Colon (tissue), 2 donors: ENCODE measurements around the gene FOXB1.

Experiments used
- FAIRE-seq: peaks from 2 replicates; lab custom pipeline; 2012; peaks lifted over from hg19 to GRCh38; lab: Jason Lieb, UNC
- donor health status: control.
- donor health status: control.

Gene FOXB1

GRCh38 chr15:60004009-60004845, at the start of gene FOXB1:
Gene FOXB1 (plus strand): TSS chr15:60004311. CDS start chr15:60004964, 653 bp downstream.
- FAIRE-seq: no peak

GRCh38 chr15:59958288-59958687, 45.8 kb upstream of the FOXB1 start:
- FAIRE-seq: no peak

DNA sequence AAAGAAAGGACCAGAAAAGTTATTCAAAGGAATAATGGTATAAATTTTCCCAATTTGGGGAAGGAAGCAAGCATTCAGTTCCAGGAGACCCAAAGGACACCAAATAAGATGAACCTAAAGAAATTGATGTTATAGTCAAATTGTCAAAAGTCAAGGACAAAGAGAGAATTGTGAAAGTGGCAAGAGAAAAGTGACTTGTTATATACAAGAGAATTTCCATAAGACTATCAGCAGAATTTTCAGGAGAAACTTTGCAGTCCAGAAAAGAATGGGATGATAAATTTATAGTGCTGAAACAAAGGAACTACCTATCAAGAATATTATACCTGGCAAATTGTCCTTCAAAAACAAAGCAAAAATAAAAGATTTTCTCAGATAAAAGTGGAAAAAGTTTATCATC, 43.8 kb upstream of the FOXB1 start:
- FAIRE-seq: no peak

- peak; percentile 38 for FAIRE-seq
Measured at GRCh38 chr15:59963322-59963721, 40.8 kb upstream of the FOXB1 start.

DNA sequence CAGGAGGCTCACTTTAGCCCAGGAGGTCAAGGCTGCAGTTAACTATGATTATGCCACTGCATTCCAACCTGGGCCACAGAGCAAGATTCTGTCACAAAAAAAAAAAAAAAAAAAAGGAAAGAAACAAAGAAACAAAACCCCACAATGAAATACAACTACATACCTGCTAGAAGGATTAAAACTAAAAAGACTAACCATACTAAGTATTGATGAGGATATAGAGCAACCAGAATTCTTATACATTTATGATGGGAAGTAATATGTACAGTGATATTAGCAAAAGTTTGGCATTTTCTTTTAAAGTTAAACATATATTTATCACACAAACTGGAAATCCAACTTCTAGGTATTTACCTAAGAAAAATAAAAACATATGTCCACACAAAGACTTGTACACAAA, 40.2 kb upstream of the FOXB1 start:
- no peak for FAIRE-seq

DNA sequence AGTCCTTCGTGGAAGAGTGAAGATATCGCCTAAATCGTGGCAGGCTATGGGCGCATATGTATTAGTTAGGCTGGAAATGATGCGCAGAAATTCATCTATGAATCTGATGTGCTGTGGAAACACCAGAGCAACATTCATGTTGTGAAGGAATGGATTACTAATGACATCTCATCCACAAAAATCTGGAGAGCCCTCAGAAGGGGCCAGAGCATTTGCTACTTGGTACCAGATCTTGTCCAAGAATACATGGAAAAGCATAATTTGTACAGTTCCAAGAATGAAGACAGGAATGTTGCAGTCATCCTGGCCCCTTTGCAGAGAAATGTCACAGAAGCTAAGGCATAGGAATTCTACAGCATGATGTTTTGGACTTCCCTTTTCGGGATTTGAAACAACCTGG, 38.4 kb upstream of the FOXB1 start:
- no peak for FAIRE-seq

DNA sequence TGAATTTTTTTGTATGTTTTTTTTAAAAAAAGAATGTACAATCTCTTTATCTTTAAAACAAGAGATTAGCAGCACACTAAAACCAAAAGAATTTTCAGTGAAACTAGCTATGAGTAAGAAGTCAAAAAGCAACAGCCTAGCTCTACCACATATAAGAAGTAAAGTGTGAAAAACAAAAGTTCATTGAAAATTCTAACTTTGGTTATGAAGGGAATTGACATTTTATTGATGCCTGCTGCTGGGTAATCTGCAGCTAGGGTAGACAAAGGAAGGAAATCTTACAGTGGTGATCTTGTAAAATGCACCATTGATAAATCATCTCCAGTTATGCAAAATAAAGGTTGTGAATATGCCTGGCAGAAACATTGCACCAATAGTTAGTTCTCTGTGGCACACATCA, 37.8 kb upstream of the FOXB1 start:
- FAIRE-seq: no peak

- no peak for FAIRE-seq
Measured at GRCh38 chr15:59968314-59968713, 35.8 kb upstream of the FOXB1 start.

- FAIRE-seq: no peak
Measured at GRCh38 chr15:59972241-59972640, 31.9 kb upstream of the FOXB1 start.

- no peak for FAIRE-seq
Measured at GRCh38 chr15:59976480-59977271, 27.4 kb upstream of the FOXB1 start.

DNA sequence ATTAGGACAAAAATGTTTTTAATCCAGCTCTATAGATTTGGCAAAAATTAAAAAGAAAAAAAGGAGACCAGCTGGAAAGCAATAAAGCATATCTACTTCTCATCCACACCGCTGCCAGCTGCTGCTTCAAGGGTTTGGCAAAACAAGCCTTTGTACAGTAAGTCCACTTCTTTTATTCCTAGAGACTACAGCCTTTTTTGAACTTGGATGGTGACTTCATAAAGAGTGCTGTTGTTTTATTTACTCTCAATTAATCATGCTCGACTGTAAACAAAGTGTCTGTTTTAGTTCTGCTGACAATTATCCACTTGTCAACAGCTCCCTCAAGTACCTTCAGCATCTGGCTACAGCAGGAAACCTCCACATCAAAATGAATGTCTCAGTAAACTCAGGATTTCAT, 12.3 kb upstream of the FOXB1 start:
- no peak for FAIRE-seq

- no peak for FAIRE-seq
Measured at GRCh38 chr15:59993041-59993750, 10.9 kb upstream of the FOXB1 start.

DNA sequence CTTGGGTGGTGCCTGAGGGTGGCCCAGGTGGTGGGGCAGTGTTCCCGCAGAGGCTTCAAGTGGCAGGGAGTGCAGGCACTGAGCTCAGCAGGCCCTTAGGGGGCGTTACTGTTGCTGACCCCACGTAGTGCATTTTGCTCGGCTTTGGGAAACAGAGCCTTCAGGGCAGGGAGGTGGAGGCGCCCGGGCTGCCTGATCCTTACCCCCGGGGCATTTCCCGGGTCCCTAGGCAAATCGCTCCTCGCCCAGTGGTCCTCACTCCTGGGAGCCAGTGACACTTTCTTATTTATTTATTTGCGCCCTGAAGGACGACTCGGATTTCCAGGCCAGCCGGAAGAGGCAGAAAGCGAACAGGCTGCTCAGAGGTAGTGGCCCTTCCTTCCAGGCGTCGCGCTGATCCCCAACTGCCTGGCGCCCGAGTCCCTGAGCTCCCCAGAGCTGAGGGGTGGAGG, 10.1 kb upstream of the FOXB1 start:
- FAIRE-seq: no peak

- no peak for FAIRE-seq
Measured at GRCh38 chr15:59994526-59994887, 9.6 kb upstream of the FOXB1 start.

DNA sequence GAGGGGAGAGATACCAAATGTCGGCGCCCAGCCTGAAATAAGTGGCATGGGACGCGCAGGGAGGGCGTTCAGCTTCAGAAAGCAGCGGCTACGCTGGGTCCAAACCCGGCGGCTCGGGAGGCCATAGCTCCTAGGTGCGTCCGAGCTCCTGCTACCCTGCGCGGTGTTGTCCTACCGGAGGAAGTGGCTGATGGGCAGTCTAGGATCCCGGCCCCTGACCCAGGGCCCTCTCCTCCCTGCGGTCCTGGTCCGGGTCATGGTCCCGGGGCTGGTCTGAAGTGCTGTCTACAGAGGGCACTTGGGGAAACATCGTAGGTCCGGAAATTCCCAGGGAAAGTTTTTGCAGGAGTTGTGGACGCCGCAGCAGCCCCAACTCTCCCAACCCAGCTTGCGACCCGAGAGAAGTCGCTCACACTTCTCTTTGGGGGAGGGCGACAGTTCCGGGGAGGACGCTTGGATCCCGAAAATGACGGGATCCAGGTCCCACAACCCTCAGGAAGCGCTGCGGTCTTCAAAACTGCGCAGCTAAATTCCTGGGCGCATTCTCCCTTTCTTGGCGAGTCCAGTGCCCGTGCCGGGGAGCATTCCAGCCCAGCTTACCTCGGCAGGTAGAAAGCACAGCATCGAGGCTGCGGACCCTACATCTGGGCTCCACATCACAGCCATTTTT, 9.1 kb upstream of the FOXB1 start:
- no peak for FAIRE-seq

DNA sequence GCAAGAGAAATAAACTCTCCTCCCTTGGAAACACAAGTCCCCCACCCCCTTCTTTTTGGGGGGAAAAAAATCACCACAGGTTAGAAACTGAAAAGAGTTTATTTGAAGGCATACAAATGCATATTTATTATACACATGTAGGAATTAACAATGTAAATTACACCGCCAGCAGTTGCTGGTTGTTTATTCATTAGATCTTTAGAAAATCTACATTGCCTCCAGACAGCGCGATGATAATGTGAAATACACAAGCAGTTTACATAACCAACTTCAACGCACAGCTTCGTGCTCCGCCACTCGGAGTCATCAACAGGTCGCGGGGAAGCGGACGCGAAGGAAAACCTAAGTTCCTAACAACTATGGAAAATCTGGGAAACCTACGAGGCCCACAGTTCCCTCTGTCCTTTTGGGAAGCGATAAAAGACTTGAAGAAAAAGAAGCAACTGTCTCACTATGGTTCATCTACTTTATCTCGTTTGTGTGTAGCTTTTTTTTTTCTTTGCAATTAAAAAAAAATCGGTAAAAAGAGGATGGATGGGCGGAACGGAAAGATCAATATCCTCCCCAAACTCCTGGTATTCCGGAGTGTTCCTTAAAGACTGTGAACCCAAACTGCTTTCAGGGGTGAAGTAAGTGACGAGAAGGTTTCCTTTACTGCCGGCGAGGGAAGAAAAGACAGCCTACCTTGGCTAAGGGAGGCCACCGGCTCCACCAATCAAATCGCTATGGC, 8.4 kb upstream of the FOXB1 start:
- no peak for FAIRE-seq

DNA sequence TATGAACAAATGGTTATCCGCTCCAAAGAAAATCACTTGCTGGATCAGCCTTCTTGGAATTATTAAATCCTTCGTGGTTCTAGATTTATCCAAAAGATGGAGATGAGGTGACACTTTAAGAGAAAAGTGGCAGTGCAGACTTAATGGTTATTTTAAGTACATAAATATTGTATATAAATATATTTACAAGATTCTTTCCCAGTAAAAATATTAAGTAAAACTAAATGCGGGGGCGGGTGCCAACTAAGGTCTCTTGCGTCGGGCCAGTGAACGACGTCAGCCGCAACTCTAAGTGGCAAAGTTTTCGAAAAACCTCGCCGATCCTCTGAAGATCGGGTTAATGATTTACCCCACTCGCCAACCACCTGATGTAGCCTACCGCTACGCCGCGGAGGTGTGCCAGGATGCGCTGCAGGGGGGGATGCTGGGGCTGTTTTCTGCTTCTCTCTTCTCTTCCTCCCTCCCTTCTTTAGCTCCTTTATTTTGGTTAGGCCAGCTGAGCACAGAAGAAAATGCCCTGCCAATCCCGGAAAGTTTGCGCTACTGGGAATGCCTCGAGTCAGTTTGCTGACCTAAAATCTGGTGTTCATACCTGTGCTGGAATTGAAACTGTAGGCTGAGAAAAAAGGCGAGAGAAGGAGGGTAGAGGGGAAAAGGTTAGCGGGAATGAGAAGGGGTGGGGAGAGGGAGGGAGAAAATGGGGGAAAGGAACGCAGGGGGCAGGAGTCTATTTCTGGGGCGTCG, 7.6 kb upstream of the FOXB1 start:
- FAIRE-seq: no peak

DNA sequence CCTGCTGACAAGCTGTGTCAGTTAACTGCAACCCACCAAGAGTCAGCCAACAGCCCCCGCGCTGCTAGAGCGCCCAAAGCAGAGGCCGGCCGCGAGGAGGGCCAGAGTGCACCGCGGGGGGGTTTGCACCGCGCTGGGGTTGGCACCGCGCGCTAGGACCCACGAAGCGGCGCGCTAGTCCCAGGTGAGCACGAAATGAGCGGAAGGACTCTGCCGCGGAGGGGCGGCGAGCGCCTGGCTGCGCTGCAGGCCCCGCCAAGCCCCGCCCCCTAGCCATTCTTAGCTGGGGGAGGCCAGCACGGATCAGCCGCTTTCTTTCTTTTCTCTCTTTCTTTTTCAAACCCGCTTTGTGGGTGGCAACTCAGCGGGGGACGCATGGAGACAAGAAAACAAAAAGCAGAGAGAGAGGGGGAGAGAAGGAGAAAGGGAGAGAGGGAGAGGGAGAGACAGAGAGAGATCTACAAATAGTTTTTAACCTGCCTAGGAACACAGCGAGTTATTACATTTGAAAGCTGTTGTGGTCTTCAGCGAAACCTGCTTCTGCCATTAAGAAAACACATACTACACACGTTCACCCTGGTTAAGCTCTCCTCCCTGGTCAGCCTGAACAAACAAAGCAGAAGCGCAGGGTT, 6.9 kb upstream of the FOXB1 start:
- FAIRE-seq: no peak

DNA sequence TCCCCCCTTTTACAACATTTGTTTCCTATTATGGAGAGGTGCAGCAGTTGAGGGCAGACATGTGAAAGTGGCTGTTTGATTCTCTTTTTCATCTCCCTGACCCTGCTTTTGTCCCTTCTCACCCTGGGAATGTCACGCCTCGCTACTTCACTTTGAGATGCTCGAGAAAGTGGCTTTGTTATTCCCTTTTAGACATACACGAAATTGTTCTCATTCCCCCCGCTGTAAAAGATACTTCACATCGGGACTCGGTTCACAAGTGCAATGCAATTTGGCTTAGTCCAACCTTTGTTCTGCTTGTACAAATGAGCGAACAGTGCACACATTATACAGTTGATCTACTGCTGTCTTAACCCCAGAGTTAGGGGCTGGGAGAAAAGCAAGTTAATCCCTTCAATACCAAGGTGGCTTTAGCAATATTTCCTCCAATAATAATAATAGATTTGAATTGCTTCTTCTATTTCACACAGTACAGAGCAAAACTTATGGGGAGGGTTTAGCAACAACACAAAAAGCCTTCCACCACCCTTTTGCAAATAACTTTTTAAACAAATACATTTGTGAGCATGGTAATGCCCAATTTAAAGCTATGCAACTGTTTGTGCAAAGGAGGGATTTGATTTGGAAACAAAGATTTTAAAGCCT, 5.7 kb upstream of the FOXB1 start:
- FAIRE-seq: no peak
